Stimulated activated naive CD8-positive, alpha-beta T cell treated with anti-CD3 and anti-CD28 coated beads, Interleukin-15, Interleukin-2, amounts not matched to agents 100 ng/mL and 50 ng/mL, for 24 hours (primary cell): ENCODE measurements around the gene GORAB.

ENCODE experiments used
- H3K27ac Mint-ChIP-seq: one replicate; pipeline ENCODE4 v1.8.0; 2021; ENCODE audit warnings: mild to moderate bottlenecking, mixed read lengths
- H3K27me3 Mint-ChIP-seq: one replicate; pipeline ENCODE4 v1.8.0; 2021; ENCODE audit warnings: mixed read lengths
- H3K36me3 Mint-ChIP-seq: one replicate; pipeline ENCODE4 v1.8.0; 2021; ENCODE audit warnings: low read depth, mixed read lengths
- H3K4me1 Mint-ChIP-seq: one replicate; pipeline ENCODE4 v1.8.0; 2021; ENCODE audit warnings: low read depth, mixed read lengths
- H3K4me3 Mint-ChIP-seq: one replicate; pipeline ENCODE4 v1.8.0; 2021; ENCODE audit warnings: mild to moderate bottlenecking, mixed read lengths
- H3K9me3 Mint-ChIP-seq: one replicate; pipeline ENCODE4 v1.8.0; 2021; ENCODE audit warnings: mixed read lengths

The GORAB gene

GRCh38 chr1:170530972-170531757, 801 bp upstream of the GORAB start:
- Mint-ChIP-seq H3K4me3 (no peak overlapping the region), H3K27ac (peak overlapping the region; percentile 53), H3K36me3 (peaks cover 5% of the 10 kb centered on the region), H3K4me1 (peaks cover 13% of the 10 kb centered on the region), H3K9me3 (no peaks in the 10 kb centered on the region), H3K27me3 (peaks cover 4% of the 10 kb centered on the region)

GRCh38 chr1:170533298-170533697, 1.3 kb downstream of the GORAB start:
- no peak overlapping the region for H3K27ac Mint-ChIP-seq
- peaks cover 25% of the 10 kb centered on the region for H3K4me1 Mint-ChIP-seq
- H3K36me3 Mint-ChIP-seq, result peaks cover 16% of the 10 kb centered on the region
- H3K9me3 Mint-ChIP-seq, result no peaks in the 10 kb centered on the region
- H3K27me3 Mint-ChIP-seq, result peaks cover 3% of the 10 kb centered on the region
- no peak overlapping the region for H3K4me3 Mint-ChIP-seq

DNA sequence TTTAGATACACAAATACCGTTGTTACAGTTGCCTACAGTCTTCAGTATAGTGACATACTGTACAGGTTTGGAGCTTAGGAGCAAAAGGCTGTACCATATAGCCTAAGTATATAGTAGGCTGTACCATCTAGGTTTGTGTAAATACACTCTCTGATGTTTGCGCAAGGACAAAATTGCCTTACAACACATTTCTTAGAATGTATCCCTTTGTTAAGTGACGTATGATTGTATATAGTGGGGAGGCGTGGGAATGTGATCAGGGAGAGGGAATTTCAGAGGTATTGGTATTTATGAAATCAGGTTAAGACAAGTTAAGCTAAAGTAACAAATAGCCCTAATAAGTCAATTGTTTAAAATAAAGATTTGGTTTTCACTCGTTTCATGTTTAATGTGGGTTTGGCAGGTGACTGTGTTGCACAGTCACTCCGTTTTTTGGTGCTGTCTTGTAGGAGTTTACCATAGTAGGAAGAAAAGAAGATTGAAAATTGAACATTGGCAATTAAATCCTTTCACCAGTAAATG, 2.7 kb downstream of the GORAB start:
- Mint-ChIP-seq H3K4me3 (no peak overlapping the region), H3K9me3 (no peaks in the 10 kb centered on the region), H3K27me3 (peaks cover 3% of the 10 kb centered on the region), H3K27ac (no peak overlapping the region), H3K36me3 (peaks cover 29% of the 10 kb centered on the region), H3K4me1 (peaks cover 28% of the 10 kb centered on the region)

DNA sequence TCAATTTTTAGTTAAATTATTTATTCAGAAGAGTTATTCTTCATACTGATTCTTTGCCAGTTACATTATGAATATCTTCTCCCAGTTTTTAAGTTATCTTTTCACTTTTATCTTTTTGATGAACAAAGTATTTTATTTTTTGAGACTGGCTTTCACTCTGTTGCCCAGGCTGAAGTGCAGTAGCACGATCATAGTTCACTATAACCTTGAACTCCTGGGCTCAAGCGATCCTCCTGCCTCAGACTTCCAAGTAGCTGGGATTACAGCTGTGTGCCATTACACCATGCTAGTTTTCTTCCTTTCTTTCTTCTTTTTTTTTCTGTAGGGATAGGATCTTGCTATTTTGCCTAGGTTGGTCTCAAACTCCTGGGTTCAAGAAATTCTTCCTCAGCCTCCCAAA, 3.5 kb downstream of the GORAB start:
- H3K4me1 Mint-ChIP-seq, result peaks cover 24% of the 10 kb centered on the region
- H3K27me3 Mint-ChIP-seq, result no peaks in the 10 kb centered on the region
- H3K27ac Mint-ChIP-seq, result no peak overlapping the region
- H3K36me3 Mint-ChIP-seq, result peaks cover 36% of the 10 kb centered on the region
- H3K4me3 Mint-ChIP-seq, result no peak overlapping the region
- H3K9me3 Mint-ChIP-seq, result no peaks in the 10 kb centered on the region

GRCh38 chr1:170536924-170537551, 5.1 kb downstream of the GORAB start:
- peaks cover 48% of the 10 kb centered on the region for H3K36me3 Mint-ChIP-seq
- H3K4me3 Mint-ChIP-seq, result no peak overlapping the region
- H3K9me3 Mint-ChIP-seq, result no peaks in the 10 kb centered on the region
- peak overlapping the region; percentile 39 for H3K27ac Mint-ChIP-seq
- H3K4me1 Mint-ChIP-seq, result peaks cover 20% of the 10 kb centered on the region
- no peaks in the 10 kb centered on the region for H3K27me3 Mint-ChIP-seq

GRCh38 chr1:170537798-170538503, 6.0 kb downstream of the GORAB start:
- H3K27ac Mint-ChIP-seq, result no peak overlapping the region
- peaks cover 56% of the 10 kb centered on the region for H3K36me3 Mint-ChIP-seq
- H3K27me3 Mint-ChIP-seq, result no peaks in the 10 kb centered on the region
- peaks cover 20% of the 10 kb centered on the region for H3K4me1 Mint-ChIP-seq
- no peaks in the 10 kb centered on the region for H3K9me3 Mint-ChIP-seq
- H3K4me3 Mint-ChIP-seq, result no peak overlapping the region

- Mint-ChIP-seq H3K4me1 (peaks cover 20% of the 10 kb centered on the region), H3K9me3 (no peaks in the 10 kb centered on the region), H3K27ac (no peak overlapping the region), H3K27me3 (no peaks in the 10 kb centered on the region), H3K4me3 (no peak overlapping the region), H3K36me3 (peaks cover 64% of the 10 kb centered on the region)
Observed at GRCh38 chr1:170538687-170539086, 6.7 kb downstream of the GORAB start.

GRCh38 chr1:170539154-170539553, 7.2 kb downstream of the GORAB start:
- Mint-ChIP-seq H3K4me1 (peaks cover 20% of the 10 kb centered on the region), H3K4me3 (no peak overlapping the region), H3K27me3 (no peaks in the 10 kb centered on the region), H3K36me3 (peaks cover 68% of the 10 kb centered on the region), H3K27ac (no peak overlapping the region), H3K9me3 (no peaks in the 10 kb centered on the region)

- Mint-ChIP-seq H3K27ac (no peak overlapping the region), H3K36me3 (peaks cover 86% of the 10 kb centered on the region), H3K9me3 (no peaks in the 10 kb centered on the region), H3K27me3 (no peaks in the 10 kb centered on the region), H3K4me1 (no peaks in the 10 kb centered on the region), H3K4me3 (no peak overlapping the region)
Observed at GRCh38 chr1:170544624-170545023, 12.7 kb downstream of the GORAB start.

DNA sequence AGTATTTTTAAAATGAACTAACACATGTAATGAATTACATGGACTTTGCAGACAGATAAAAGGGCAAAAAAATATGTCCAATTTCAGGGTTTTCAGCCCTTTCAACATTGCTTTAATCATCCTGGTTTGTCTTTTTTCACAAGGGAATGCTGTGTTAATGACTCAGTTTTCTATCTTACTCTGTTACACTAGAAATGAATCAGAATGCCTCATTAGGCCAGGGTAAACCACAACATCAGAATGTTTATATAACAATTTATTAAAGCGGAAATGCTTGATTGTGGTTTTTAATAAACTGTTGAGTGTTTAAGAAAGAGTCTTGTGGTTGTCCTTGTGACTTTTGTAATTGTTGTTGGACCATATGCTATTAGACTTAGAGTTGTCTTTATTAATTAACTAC, 13.5 kb downstream of the GORAB start:
- Mint-ChIP-seq H3K27me3 (no peaks in the 10 kb centered on the region), H3K27ac (no peak overlapping the region), H3K36me3 (peaks cover 85% of the 10 kb centered on the region), H3K9me3 (no peaks in the 10 kb centered on the region), H3K4me3 (no peak overlapping the region), H3K4me1 (no peaks in the 10 kb centered on the region)

GRCh38 chr1:170547255-170547654, 15.3 kb downstream of the GORAB start:
- Mint-ChIP-seq H3K4me3 (no peak overlapping the region), H3K9me3 (no peaks in the 10 kb centered on the region), H3K4me1 (no peaks in the 10 kb centered on the region), H3K27me3 (no peaks in the 10 kb centered on the region), H3K36me3 (peaks cover 83% of the 10 kb centered on the region), H3K27ac (no peak overlapping the region)

DNA sequence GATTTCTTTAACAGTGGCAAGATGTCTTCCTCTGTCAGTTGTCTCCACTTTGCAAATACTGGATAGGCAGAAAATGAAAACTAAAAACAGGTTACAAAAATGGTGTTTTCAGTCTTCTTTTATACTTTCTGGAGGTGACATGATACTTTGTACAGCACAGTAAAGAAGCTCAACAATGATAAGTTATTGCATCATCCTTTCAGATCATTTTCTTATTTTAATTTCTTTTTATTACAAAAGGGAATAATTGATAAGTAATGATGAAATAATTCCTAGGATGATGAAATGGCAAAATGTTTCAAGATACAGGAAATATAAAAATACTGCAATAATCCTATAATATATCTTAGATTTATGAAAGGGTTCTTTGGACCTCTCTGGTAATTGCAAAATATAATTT, 16.5 kb downstream of the GORAB start:
- no peaks in the 10 kb centered on the region for H3K9me3 Mint-ChIP-seq
- H3K27me3 Mint-ChIP-seq, result no peaks in the 10 kb centered on the region
- peaks cover 75% of the 10 kb centered on the region for H3K36me3 Mint-ChIP-seq
- no peak overlapping the region for H3K4me3 Mint-ChIP-seq
- peak overlapping the region; percentile 2 for H3K27ac Mint-ChIP-seq
- H3K4me1 Mint-ChIP-seq, result no peaks in the 10 kb centered on the region

GRCh38 chr1:170555370-170555769, 23.4 kb downstream of the GORAB start:
- Mint-ChIP-seq H3K27me3 (no peaks in the 10 kb centered on the region), H3K36me3 (peaks cover 32% of the 10 kb centered on the region), H3K27ac (no peak overlapping the region), H3K9me3 (peaks cover 11% of the 10 kb centered on the region), H3K4me1 (no peaks in the 10 kb centered on the region), H3K4me3 (no peak overlapping the region)

GRCh38 chr1:170556917-170557316, 25.0 kb downstream of the GORAB start:
- no peak overlapping the region for H3K27ac Mint-ChIP-seq
- H3K27me3 Mint-ChIP-seq, result no peaks in the 10 kb centered on the region

GRCh38 chr1:170558731-170559130, 26.8 kb downstream of the GORAB start:
- peaks cover 15% of the 10 kb centered on the region for H3K36me3 Mint-ChIP-seq
- peaks cover 15% of the 10 kb centered on the region for H3K9me3 Mint-ChIP-seq
- no peaks in the 10 kb centered on the region for H3K27me3 Mint-ChIP-seq
- H3K27ac Mint-ChIP-seq, result no peak overlapping the region
- H3K4me3 Mint-ChIP-seq, result no peak overlapping the region
- H3K4me1 Mint-ChIP-seq, result peaks cover 14% of the 10 kb centered on the region

More at GRCh38 chr1:170556917-170557316, 25.0 kb downstream of the GORAB start:
- no peak overlapping the region for H3K4me3 Mint-ChIP-seq
- H3K9me3 Mint-ChIP-seq, result peaks cover 15% of the 10 kb centered on the region
- H3K4me1 Mint-ChIP-seq, result no peaks in the 10 kb centered on the region
- H3K36me3 Mint-ChIP-seq, result peaks cover 23% of the 10 kb centered on the region
